A204.1 (cell line): ENCODE data around the gene GDF10.

Source experiments
- FAIRE-seq: peaks from 2 replicates; lab custom pipeline; 2012; peaks lifted over from hg19 to GRCh38; lab: Jason Lieb, UNC

GDF10 gene

GRCh38 chr10:47356708-47357107 lies 56.7 kb downstream of the GDF10 start:
- FAIRE-seq: no peak

GRCh38 chr10:47357131-47357582 lies 57.2 kb downstream of the GDF10 start:
- no peak for FAIRE-seq

GRCh38 chr10:47357911-47358310 lies 57.9 kb downstream of the GDF10 start:
- FAIRE-seq: no peak

- no peak for FAIRE-seq
Measured at GRCh38 chr10:47358457-47358856, 58.5 kb downstream of the GDF10 start.

- FAIRE-seq: no peak
Measured at GRCh38 chr10:47359101-47359500, 59.1 kb downstream of the GDF10 start.

GRCh38 chr10:47359626-47360418 lies 59.8 kb downstream of the GDF10 start:
- no peak for FAIRE-seq

GRCh38 chr10:47360419-47361040 lies 60.5 kb downstream of the GDF10 start:
- no peak for FAIRE-seq

GRCh38 chr10:47361293-47361692 lies 61.3 kb downstream of the GDF10 start:
- FAIRE-seq: no peak

- FAIRE-seq: no peak
Measured at GRCh38 chr10:47362199-47362598, 62.2 kb downstream of the GDF10 start.
